NCI-H748 treated with DMSO at 0.1 percent for 48 hours (cell line): ENCODE data around the gene SLC22A3.
"Not testable (repeated sequence)": the region's sequence is repeated elsewhere in the genome, so short reads cannot be mapped to it uniquely, and the experiment has no call there.

Source experiments
- DNase-seq: peaks from one replicate; lab custom pipeline; 2025; lab: John Stamatoyannopoulos, UW

Gene SLC22A3

GRCh38 chr6:160374836-160375560 is 26.8 kb downstream of the SLC22A3 start:
- no peak for DNase-seq

- no peak for DNase-seq
Measured at GRCh38 chr6:160375561-160375949, 27.4 kb downstream of the SLC22A3 start.

GRCh38 chr6:160376445-160376844 is 28.3 kb downstream of the SLC22A3 start:
- no peak for DNase-seq

GRCh38 chr6:160378218-160378617 is 30.0 kb downstream of the SLC22A3 start:
- DNase-seq: no peak

- DNase-seq: no peak
Measured at GRCh38 chr6:160378882-160379281, 30.7 kb downstream of the SLC22A3 start.

- no peak for DNase-seq
Measured at GRCh38 chr6:160379466-160379865, 31.3 kb downstream of the SLC22A3 start.

GRCh38 chr6:160382946-160383345 is 34.8 kb downstream of the SLC22A3 start:
- DNase-seq: no peak

- no peak for DNase-seq
Measured at GRCh38 chr6:160386869-160387530, 38.8 kb downstream of the SLC22A3 start.

GRCh38 chr6:160387916-160388643 is 39.9 kb downstream of the SLC22A3 start:
- no peak for DNase-seq

- DNase-seq: no peak
Measured at GRCh38 chr6:160388922-160389321, 40.7 kb downstream of the SLC22A3 start.

- no peak for DNase-seq
Measured at GRCh38 chr6:160391419-160392116, 43.4 kb downstream of the SLC22A3 start.

- not testable (repeated sequence) for DNase-seq
Measured at GRCh38 chr6:160393442-160393841, 45.3 kb downstream of the SLC22A3 start.

GRCh38 chr6:160393891-160394653 is 45.9 kb downstream of the SLC22A3 start:
- DNase-seq: no peak

- DNase-seq: no peak
Measured at GRCh38 chr6:160394654-160395035, 46.5 kb downstream of the SLC22A3 start.

GRCh38 chr6:160395187-160395586 is 47.0 kb downstream of the SLC22A3 start:
- DNase-seq: no peak

GRCh38 chr6:160396292-160396691 is 48.1 kb downstream of the SLC22A3 start:
- no peak for DNase-seq

GRCh38 chr6:160398674-160399271 is 50.6 kb downstream of the SLC22A3 start:
- DNase-seq: no peak

GRCh38 chr6:160400446-160400845 is 52.3 kb downstream of the SLC22A3 start:
- no peak for DNase-seq

- no peak for DNase-seq
Measured at GRCh38 chr6:160408528-160408927, 60.4 kb downstream of the SLC22A3 start.

GRCh38 chr6:160412993-160413392 is 64.8 kb downstream of the SLC22A3 start:
- DNase-seq: no peak

- no peak for DNase-seq
Measured at GRCh38 chr6:160417146-160417545, 69.0 kb downstream of the SLC22A3 start.
